Neural cell (in vitro differentiated cells): ENCODE results near the gene JADE2. TPM values are rescaled to one million over a fixed set of nuclear protein-coding genes. Genes with fewer than 3 reads are reported as not detected.

Experiments used
- H2AFZ ChIP-seq: fragments of 200-600, 300-800 bp; sonication (generic), shearing (Covaris generic); 2 replicates; pipeline ENCODE4 v1.6.0; 2014; ENCODE audit warnings: low read depth, mild to moderate bottlenecking, antibody characterized with exemption, low read length, moderate library complexity
- H3F3A ChIP-seq: fragments of 200-600 bp; shearing (Covaris generic); 2 replicates; pipeline ENCODE4 v1.6.1; 2016; ENCODE audit warnings: mild to moderate bottlenecking, moderate library complexity, mixed read lengths, antibody characterized with exemption, low read length; ENCODE audit not compliant: insufficient read depth, poor library complexity, severe bottlenecking
- H3K27ac ChIP-seq: fragments of 200-600, 300-800 bp; sonication (generic), shearing (Covaris generic); 2 replicates; pipeline ENCODE4 v1.5.1; 2014; ENCODE audit warnings: mild to moderate bottlenecking, low read length, moderate library complexity
- H3K27me3 ChIP-seq: fragments of 300-800, 200-600 bp; sonication (generic), shearing (Covaris generic); 2 replicates; pipeline ENCODE4 v1.6.0; 2014; ENCODE audit warnings: mild to moderate bottlenecking, low read depth, low read length, moderate library complexity; ENCODE audit not compliant: insufficient read depth
- H3K36me3 ChIP-seq: fragments of 300-800, 200-600 bp; sonication (generic), shearing (Covaris generic); 2 replicates; pipeline ENCODE4 v1.5.1; 2014; ENCODE audit warnings: mild to moderate bottlenecking, antibody characterized with exemption, low read length, moderate library complexity; ENCODE audit not compliant: insufficient read depth
- H3K4me2 ChIP-seq: fragments of 300-800, 200-600 bp; sonication (generic), shearing (Covaris generic); 2 replicates; pipeline ENCODE4 v1.6.0; 2014; ENCODE audit warnings: mild to moderate bottlenecking, low read length
- H3K4me3 ChIP-seq: fragments of 300-800, 200-600 bp; sonication (generic), shearing (Covaris generic); 2 replicates; pipeline ENCODE4 v1.5.1; 2014; ENCODE audit warnings: mild to moderate bottlenecking, low read length, moderate library complexity
- H3K79me2 ChIP-seq: fragments of 200-600 bp; shearing (Covaris generic); replicated peaks from 2 replicates; pipeline ENCODE4 v1.6.0; 2014; ENCODE audit warnings: mild to moderate bottlenecking, low read length, moderate library complexity; ENCODE audit not compliant: insufficient read depth
- H3K9ac ChIP-seq: fragments of 300-800, 200-600 bp; sonication (generic), shearing (Covaris generic); 2 replicates; pipeline ENCODE4 v1.6.1; 2016; ENCODE audit warnings: mild to moderate bottlenecking, low read length, mixed read lengths
- H3K9me2 ChIP-seq: fragments of 200-600 bp; shearing (Covaris generic); 2 replicates; pipeline ENCODE4 v1.6.1; 2016; ENCODE audit warnings: mild to moderate bottlenecking, low read length, mixed read lengths; ENCODE audit not compliant: insufficient read depth
- H3K9me3 ChIP-seq: fragments of 200-600, 300-800 bp; sonication (generic), shearing (Covaris generic); 2 replicates; pipeline ENCODE4 v1.6.1; 2016; ENCODE audit warnings: mild to moderate bottlenecking, mixed run types, low read length, moderate library complexity, mixed read lengths
- H4K20me1 ChIP-seq: fragments of 200-600 bp; shearing (Covaris generic); 2 replicates; pipeline ENCODE4 v1.6.1; 2016; ENCODE audit warnings: mild to moderate bottlenecking, mixed run types; ENCODE audit not compliant: insufficient read depth
- EP300 ChIP-seq: fragments of 450-650 bp; conservative IDR thresholded peaks from 2 replicates; pipeline ENCODE4 v1.6.1; 2014; ENCODE audit warnings: antibody characterized with exemption, mild to moderate bottlenecking, moderate library complexity; ENCODE audit not compliant: poor library complexity, severe bottlenecking
- EZH2 ChIP-seq: fragments of 200-600, 300-800 bp; shearing (Covaris generic), sonication (generic); IDR thresholded peaks from 2 replicates; pipeline ENCODE4 v1.6.1; 2014; ENCODE audit warnings: antibody characterized with exemption, low read length, borderline replicate concordance, mild to moderate bottlenecking; ENCODE audit not compliant: insufficient read depth, poor library complexity, severe bottlenecking
- MXI1 ChIP-seq: fragments of 450-650 bp; conservative IDR thresholded peaks from 2 replicates; pipeline ENCODE4 v1.6.1; 2014; ENCODE audit warnings: antibody characterized with exemption, mild to moderate bottlenecking; ENCODE audit not compliant: poor library complexity, severe bottlenecking
- POLR2AphosphoS5 ChIP-seq: IDR thresholded peaks from 2 replicates; pipeline ENCODE4 v1.6.1; 2012
- RAD21 ChIP-seq: fragments of 450-650 bp; conservative IDR thresholded peaks from 2 replicates; pipeline ENCODE4 v1.6.1; 2014; ENCODE audit warnings: antibody characterized with exemption, mild to moderate bottlenecking, moderate library complexity
- REST ChIP-seq: IDR thresholded peaks from 2 replicates; pipeline ENCODE4 v1.6.1; 2012; ENCODE audit warnings: borderline replicate concordance
- SMC3 ChIP-seq: fragments of 450-650 bp; conservative IDR thresholded peaks from 2 replicates; pipeline ENCODE4 v1.6.1; 2014; ENCODE audit warnings: antibody characterized with exemption, mild to moderate bottlenecking, moderate library complexity; ENCODE audit not compliant: poor library complexity
- TAF1 ChIP-seq: IDR thresholded peaks from 2 replicates; pipeline ENCODE4 v1.6.1; 2012; ENCODE audit warnings: low read depth
- polyA plus RNA-seq: library from polyadenylated mRNA; depleted of rRNA; stranded (reverse); fragments of >200 nt; gene quantifications from 2 replicates; pipeline ENCODE4 v1.2.3, GENCODE V29; 2014
- TF ChIP-seq, protein P1 (sequence below): fragments of 450-650 bp; IDR thresholded peaks from 2 replicates; pipeline ENCODE4 v1.5.1; 2014; ENCODE audit warnings: antibody characterized with exemption, mild to moderate bottlenecking, moderate library complexity; ENCODE audit not compliant: poor library complexity, severe bottlenecking

The JADE2 gene
- polyA plus RNA-seq, 1 donor from 2014 or later: 1.9 TPM

GRCh38 chr5:134509308-134510040 lies 16.0 kb upstream of the JADE2 start:
- Histone ChIP-seq H3K9ac (no peak overlapping the region), H3F3A (no peaks in the 10 kb centered on the region), H2AFZ (no peak overlapping the region), H3K4me2 (no peak overlapping the region), H3K4me3 (no peak overlapping the region), H3K36me3 (no peaks in the 10 kb centered on the region), H3K9me2 (no peaks in the 10 kb centered on the region), H3K79me2 (no peaks in the 10 kb centered on the region), H3K27me3 (no peaks in the 10 kb centered on the region), H3K9me3 (no peaks in the 10 kb centered on the region), H3K27ac (no peak overlapping the region), H4K20me1 (no peaks in the 10 kb centered on the region)
- no peak for TF ChIP-seq POLR2AphosphoS5
- no peak for TF ChIP-seq REST
- TF ChIP-seq EP300: no peak
- TF ChIP-seq, protein P1, sequence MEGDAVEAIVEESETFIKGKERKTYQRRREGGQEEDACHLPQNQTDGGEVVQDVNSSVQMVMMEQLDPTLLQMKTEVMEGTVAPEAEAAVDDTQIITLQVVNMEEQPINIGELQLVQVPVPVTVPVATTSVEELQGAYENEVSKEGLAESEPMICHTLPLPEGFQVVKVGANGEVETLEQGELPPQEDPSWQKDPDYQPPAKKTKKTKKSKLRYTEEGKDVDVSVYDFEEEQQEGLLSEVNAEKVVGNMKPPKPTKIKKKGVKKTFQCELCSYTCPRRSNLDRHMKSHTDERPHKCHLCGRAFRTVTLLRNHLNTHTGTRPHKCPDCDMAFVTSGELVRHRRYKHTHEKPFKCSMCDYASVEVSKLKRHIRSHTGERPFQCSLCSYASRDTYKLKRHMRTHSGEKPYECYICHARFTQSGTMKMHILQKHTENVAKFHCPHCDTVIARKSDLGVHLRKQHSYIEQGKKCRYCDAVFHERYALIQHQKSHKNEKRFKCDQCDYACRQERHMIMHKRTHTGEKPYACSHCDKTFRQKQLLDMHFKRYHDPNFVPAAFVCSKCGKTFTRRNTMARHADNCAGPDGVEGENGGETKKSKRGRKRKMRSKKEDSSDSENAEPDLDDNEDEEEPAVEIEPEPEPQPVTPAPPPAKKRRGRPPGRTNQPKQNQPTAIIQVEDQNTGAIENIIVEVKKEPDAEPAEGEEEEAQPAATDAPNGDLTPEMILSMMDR: no peak
- TF ChIP-seq RAD21: no peak
- no peak for TF ChIP-seq SMC3
- no peak for TF ChIP-seq TAF1
- TF ChIP-seq MXI1: no peak
- no peak for TF ChIP-seq EZH2

DNA sequence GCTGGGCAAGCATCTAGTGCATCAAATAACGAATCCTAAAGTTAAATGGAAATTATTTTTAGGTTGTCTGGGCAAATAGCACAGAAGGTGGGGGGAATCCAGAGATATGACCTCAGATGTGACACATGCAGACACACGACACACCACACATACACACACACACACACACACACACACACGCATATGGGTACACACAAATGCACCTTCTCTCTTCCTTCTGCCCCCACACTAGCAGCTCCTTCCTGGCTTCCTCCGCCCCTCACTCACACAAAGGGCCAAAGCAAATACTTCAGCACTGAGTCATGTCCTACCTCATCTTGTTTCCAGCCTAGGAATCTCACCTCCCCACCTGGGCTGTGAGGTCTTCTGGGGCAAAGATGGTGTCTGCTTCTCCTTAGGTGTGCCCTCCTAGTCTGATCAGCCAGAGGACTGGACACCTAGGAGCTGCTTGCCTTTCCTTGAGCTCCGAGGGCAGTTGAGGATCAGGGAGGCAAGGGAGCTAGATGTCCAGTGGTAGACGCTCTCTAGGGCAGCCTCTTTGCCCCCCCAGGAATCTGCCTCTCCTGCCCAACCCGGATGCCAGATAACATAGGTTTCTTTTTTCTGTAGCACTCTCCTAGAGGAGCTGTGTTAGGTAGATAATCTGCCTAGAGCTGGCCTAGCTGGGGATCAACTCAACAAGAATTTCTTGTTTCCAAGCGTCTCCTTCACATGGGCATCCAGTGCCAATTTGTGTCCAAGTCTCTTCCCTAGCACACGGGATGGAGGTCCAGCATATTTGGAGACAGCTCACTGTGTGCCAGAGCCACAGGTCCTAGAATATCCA lies 14.3 kb upstream of the JADE2 start:
- Histone ChIP-seq H3K79me2 (no peaks in the 10 kb centered on the region), H3K9me2 (no peaks in the 10 kb centered on the region), H2AFZ (no peak overlapping the region), H3K9me3 (no peaks in the 10 kb centered on the region), H3K9ac (no peak overlapping the region), H3K27ac (no peak overlapping the region), H3K4me3 (no peak overlapping the region), H3K36me3 (no peaks in the 10 kb centered on the region), H3K27me3 (no peaks in the 10 kb centered on the region), H4K20me1 (no peaks in the 10 kb centered on the region), H3K4me2 (no peak overlapping the region), H3F3A (no peaks in the 10 kb centered on the region)
- TF ChIP-seq TAF1 (no peak), MXI1 (no peak), EZH2 (no peak), SMC3 (no peak), RAD21 (no peak), REST (no peak), POLR2AphosphoS5 (no peak), EP300 (no peak)
- TF ChIP-seq, protein P1: no peak
